ENCODE measurements around the gene CCNB1IP1.

CCNB1IP1 gene

GRCh38 chr14:20334017-20334416 lies 938 bp upstream of the CCNB1IP1 start:
- no peak overlapping the region for H3K4me3 ChIP-seq (replicated peaks; ENCODE audit: low read depth, low read length)
- no peak for DNase-seq (ENCODE audit: low read depth)
- no peak for TF ChIP-seq CTCF (IDR thresholded peaks at IDR 0.05; ENCODE audit: low read length, missing control alignments)

GRCh38 chr14:20333494-20333841 lies 389 bp upstream of the CCNB1IP1 start:
- peak overlapping the region; percentile 77 for H3K4me3 ChIP-seq (replicated peaks; ENCODE audit: low read depth, low read length)
- no peak for TF ChIP-seq CTCF (IDR thresholded peaks at IDR 0.05; ENCODE audit: low read length, missing control alignments)
- DNase-seq (ENCODE audit: low read depth): no peak

GRCh38 chr14:20332431-20332787 lies 670 bp downstream of the CCNB1IP1 start:
- peak overlapping the region; percentile 77 for H3K4me3 ChIP-seq (replicated peaks; ENCODE audit: low read depth, low read length)
- no peak for TF ChIP-seq CTCF (IDR thresholded peaks at IDR 0.05; ENCODE audit: low read length, missing control alignments)
- peak; percentile 21 for DNase-seq (ENCODE audit: low read depth)

GRCh38 chr14:20331053-20331613 lies 1.9 kb downstream of the CCNB1IP1 start:
- no peak overlapping the region for H3K4me3 ChIP-seq (replicated peaks; ENCODE audit: low read depth, low read length)

GRCh38 chr14:20329355-20329754 lies 3.7 kb downstream of the CCNB1IP1 start:
- DNase-seq (ENCODE audit: low read depth): no peak
- no peak for TF ChIP-seq CTCF (IDR thresholded peaks at IDR 0.05; ENCODE audit: low read length, missing control alignments)
- H3K4me3 ChIP-seq (replicated peaks; ENCODE audit: low read depth, low read length): no peak overlapping the region

More at GRCh38 chr14:20331053-20331613, 1.9 kb downstream of the CCNB1IP1 start:
- no peak for TF ChIP-seq CTCF (IDR thresholded peaks at IDR 0.05; ENCODE audit: low read length, missing control alignments)
- DNase-seq (ENCODE audit: low read depth): no peak

- TF ChIP-seq CTCF (IDR thresholded peaks at IDR 0.05; ENCODE audit: low read length, missing control alignments): no peak
- no peak for DNase-seq (ENCODE audit: low read depth)
Observed at GRCh38 chr14:20328705-20329104, 4.4 kb downstream of the CCNB1IP1 start.

More at GRCh38 chr14:20328705-20329104, 4.4 kb downstream of the CCNB1IP1 start:
- H3K4me3 ChIP-seq (replicated peaks; ENCODE audit: low read depth, low read length): no peak overlapping the region

Measured in fibroblast of pulmonary artery (primary cell).